ENCODE results near the gene ATP5PB.

Gene ATP5PB

DNA sequence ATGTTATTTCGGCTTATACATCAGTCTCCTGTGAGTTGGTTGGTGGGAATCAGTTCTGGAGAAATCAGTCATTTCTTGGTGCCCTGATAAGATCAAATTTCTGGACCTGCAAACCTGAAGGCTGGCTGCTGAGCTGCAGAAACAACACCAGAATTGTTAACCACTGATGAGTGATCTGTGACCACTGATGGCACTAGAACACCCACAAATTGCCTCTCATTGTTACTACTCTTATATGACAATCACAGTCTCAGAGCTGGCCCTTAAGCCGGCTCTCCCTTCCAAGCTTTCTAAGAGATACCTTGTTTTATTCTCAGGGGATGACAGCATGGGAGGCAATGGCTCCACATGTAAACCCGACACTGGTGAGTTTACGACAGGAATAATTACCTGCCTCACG is 26.4 kb downstream of the ATP5PB start:
- no peak for DNase-seq (ENCODE audit: low spot score)

DNA sequence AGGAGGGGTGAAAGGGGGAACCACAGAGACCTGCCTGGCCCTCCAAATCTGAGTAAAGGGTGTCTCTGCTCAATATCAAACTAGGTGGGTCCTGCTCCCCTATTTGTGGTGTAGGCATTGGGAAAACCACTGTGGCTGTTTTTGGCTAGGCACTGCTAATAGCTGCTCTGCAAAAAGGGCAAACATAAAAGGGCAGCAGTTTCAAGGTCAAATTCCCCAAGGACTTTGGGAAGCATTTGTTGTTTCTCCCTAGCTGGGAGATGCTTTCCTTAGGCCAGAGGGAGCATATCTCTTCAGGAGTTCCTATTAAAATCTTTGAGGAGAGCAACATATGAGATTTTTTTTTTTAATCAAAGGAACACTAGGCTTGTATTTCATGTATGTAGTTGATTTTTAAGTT is 26.9 kb downstream of the ATP5PB start:
- no peak for DNase-seq (ENCODE audit: low spot score)

DNA sequence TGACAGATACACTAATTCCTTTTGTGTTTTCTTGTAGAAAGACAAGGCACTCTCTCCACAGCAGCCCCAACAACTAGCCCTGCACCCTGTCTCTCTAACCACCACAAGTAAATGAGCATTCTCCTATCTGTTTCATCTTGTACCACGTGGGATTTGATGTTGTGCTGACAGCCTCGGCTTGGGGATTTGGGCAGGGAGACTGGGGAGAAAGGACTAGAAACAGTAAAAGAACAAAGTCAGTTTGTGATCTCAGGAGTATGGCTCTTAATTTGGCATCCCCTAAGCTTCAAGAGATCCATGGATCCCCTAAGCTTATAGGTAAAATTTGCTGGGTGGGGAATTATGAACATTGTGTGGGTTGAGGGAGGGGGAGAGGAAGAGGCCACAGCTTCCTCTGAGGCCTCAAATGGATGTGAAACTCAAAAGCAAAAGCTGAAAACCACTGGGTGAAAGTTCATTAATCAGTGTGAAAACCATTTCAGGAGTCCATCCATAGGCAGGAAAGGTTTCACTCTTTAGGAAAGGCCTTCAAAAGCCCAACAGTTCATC is 27.6 kb downstream of the ATP5PB start:
- no peak for DNase-seq (ENCODE audit: low spot score)

DNA sequence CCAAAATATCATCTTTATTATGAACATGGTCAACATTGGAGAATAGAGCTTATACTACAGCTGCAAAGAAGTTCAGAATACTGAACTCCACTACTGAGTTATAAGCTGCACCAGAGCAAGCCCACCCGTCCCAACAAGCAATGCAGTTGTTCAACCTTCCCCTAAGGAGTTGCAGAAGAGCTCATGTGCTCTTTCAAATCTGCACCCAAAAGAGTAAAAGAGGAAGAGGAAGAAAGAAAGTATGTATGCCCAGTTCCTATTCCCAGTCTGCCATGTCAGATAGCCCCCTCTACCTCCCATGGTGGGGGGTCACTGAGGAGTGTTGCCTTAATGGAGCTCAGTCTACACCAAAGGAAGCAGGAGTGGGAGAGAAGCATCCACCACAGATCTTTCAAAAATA is 31.4 kb downstream of the ATP5PB start:
- no peak for DNase-seq (ENCODE audit: low spot score)

DNA sequence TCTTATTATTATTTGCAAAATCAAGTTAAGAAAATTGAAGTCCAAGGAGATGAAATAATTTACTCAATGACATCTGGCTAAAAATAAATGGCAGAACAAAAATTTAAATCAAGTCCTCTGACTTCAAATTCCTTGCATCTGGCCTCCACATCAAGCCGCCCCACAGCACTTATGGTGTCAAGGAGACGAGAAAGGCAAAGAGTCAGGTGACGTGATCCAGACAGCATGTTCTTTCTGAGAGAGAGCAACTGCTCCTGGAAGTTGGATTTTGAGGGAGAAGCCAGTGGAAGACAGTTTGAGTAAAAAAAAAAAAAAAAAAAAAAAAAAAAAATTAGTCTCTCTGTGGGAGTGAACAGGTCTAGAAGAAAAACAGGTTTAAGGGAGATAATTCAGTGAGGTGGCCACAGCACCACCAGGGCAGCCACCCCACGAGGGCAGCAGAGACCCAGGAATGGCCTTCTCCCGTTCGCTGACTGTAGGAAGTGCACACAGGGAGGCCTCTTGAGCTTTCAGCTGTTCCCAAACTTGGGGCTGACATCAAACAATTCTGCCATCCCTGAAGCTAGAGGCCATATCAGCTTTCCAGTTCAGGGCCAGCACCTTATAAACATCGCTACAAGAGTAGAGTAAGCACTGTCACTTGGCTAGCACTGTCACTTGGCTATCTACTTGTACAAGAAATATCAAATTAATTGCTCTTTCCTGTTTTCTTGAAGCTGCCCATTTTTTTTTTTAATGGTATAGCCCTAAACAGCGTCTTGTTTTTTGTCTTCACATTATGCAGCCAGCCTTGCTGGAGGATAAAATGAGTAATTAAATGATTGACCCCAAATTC is 32.3 kb downstream of the ATP5PB start:
- peak; percentile 70 for DNase-seq (ENCODE audit: low spot score)

DNA sequence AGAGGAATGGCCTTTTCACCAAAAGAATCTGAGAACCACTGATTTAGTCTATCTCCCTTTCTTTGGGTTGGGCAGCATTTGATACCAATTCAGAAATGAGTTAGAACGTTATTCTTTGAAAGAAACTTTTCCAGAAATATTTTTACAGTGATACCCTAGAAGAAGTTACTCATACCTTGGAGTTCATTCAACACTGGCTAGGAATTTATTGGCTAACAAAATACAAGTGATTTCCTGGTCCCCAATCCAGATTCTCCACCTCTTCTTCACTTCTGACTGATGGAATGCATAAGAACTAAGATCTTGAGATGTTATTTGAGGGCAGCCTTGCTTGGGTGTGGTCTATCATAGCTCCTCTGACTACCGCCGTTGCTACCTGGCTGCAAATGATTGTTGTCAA is 33.9 kb downstream of the ATP5PB start:
- no peak for DNase-seq (ENCODE audit: low spot score)

DNA sequence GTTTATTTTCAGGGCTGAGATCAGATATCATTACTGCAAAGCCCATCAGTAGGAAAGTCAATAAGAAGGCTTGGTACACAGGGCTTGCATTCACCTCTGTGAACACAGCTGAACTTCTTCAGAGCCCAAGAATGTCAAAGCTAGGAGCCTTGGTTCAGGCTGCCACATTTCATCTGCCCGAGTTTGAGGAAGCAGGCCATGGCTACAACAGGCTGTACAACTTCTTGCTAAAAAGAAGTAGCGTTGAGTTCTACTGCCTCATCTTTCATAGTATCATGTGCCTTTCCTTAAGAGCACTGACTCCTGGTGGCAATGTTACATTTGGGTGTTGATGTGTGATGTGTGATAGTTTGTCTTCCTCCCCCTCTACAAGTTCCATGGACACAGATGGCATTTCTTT is 34.6 kb downstream of the ATP5PB start:
- no peak for DNase-seq (ENCODE audit: low spot score)

DNA sequence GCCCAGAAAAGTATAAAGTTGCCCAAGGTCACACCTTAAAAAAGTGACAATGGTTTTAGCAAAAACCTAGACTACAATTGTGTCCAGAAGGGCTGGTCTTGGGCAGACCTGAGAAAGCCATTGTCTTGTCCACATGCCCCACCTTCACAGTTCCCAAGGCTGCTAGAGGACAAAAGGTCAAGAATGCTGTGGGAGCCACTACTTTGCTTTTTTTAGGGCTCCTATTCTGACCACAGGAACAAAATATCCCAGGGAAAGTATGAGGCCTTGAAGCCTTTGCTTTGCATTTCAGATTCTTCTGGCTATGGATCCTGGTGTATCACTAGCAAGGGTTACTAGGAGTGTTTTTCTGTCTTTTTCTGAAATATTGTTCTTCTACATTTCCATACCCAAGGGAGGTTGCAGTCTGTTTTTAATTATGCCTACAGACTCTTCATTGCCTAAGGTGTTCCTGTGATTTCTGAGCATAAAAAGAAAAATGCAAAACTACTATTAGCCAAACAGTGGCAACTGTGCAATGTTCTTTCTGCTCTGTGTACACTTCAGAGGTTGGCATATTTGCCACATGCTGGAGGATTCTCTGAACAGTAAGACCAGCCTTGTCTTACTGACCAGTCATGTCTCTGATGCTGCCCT is 35.2 kb downstream of the ATP5PB start:
- DNase-seq (ENCODE audit: low spot score), result no peak

DNA sequence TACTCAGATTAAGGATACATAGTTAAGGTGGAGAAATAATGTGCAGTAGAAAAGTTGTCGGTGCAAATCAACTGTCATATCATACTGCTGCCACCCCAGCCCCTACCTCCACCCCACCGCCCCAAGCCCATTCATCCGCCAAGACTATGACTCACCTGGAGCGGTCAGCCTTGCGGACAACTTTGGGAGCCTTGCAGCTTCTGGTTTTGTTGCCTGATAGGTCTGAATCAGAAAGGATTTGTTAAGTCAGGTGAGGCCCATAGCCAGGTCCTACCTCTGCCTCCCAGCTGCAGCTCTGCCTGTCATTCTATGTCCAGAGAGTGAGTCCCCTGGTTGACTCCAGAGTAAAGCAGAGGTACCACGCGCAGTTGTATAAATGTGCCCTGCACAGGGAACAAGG is 37.2 kb downstream of the ATP5PB start:
- DNase-seq (ENCODE audit: low spot score), result no peak

DNA sequence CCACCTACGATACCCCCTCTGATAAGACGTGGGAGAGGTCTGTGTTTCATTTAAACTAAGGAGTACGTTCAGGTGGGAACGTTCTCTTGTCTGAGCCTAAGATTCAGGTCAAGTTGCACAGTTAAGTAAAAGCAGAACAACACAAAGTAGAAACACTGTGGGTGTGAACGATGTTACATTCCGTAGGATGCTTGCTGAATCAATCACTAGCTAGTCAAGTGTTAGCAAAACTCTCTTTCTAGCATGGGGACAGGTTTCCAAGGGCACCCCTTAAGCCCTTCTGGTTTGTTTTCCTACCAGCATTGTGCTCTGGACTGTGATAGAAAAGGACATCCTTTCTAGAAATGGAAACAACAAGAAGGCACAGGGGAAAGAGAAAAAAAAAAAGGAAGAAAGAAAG is 37.9 kb downstream of the ATP5PB start:
- no peak for DNase-seq (ENCODE audit: low spot score)

DNA sequence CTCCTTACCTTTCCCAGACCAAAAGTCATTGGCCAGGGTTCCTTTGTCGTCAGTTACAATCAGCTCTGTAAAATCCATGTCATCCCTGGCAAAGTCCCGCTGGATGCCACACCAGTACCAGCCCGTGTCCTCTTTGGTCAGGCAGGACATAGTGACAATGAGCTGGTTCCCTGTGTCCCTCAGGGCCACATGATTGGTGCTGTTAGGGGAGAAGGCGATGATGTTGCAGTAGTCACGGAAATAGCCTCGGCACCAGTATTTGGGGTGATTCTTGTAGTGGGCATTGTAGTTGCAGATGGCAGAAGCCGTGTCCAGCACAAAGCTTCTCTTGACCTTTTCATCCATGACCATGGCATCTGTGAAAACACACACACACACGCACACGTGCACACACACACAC is 39.4 kb downstream of the ATP5PB start:
- no peak for DNase-seq (ENCODE audit: low spot score)

DNA sequence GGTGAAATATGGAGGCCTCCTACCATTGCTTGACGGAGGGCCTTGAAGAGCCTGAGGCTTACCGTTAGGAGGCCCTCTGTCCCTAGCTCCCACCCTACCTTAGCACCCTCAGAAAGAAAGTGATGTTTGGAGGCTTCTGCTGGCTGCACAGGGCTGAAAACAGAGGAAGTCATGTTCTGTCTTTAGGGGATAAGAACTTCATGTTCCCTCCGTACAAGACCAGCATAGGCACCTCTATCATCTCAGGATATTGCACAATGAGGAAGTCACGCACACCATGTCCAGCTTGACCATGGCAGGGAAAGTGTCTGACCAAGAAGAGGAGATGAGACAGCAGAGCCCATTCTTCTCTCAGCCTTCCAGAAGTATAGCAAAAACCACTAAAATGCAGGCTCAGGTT is 40.3 kb downstream of the ATP5PB start:
- no peak for DNase-seq (ENCODE audit: low spot score)

DNA sequence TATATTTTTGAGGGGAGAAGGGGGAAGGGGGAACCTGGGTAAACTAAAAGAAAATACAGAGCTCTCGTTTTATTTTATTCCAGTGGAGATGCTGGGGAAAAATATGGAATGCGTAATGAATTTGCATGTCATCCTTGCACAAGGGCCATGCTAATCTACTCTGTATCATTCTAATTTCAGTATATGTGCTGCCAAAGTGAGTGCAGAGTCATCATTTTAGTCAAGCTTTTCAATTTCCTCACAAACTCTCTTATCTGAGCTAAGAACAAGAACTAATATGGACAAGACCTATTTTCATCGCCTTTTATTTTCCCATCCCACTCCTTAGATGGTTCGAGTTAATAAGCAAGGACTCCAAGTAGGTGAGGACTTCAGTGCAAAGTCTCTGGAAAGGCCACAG is 41.0 kb downstream of the ATP5PB start:
- no peak for DNase-seq (ENCODE audit: low spot score)

DNA sequence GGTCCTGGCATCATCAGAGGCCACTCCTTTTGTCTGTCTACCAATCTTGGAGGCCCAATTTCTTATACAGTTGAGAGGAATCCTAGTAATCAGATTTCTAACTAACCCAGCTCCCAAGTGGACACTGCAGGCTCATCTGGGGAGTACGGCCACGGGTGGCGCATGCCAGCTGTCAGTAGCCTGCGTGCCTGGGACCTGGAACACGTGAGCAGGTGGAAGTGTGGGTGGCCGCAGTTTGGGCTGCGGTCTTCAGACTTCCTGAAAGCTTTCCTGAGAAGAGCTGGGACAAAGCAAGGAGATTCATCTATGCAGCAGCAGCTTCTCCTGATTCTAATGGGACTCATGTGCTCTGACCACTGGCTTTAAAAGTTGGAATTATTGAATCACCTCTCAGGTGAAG is 41.8 kb downstream of the ATP5PB start:
- no peak for DNase-seq (ENCODE audit: low spot score)

DNA sequence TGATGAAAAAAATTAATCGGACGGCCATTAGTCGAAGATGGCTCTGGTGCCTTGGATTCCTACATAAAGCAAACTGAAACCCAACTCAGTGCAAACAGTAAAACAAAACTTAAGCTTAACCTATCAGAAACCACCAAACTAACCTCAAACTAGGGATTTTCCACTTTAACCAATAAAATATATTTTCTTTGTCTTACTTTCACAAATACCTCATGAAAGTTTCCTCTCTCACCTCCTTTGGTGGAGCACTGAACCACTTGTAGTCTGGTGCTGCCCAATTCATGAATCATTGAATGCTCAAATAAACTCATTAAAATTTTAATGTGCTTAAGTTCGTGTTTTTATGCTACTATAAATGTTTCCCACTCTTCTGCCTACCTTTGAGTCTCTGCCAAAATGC is 47.1 kb downstream of the ATP5PB start:
- DNase-seq (ENCODE audit: low spot score), result no peak

DNA sequence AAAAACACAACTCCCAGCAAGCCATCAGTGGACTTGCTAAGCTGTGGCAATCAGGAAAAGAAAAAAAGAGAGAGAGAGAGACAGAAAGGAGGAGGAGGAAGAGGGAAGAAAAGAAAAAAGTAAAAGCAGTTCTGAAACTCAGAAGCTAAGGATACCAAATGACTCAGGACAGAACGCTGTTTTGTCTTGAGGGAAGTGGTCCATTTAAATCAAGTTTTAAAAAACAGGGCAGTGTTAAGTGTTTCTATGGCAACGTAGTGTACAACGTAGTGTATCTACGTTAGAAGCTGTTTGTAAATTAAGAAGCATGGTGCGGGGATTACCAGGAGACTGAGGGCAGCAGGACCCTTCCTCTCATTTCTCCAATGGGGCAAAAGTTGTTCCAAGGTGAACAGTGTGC is 48.3 kb downstream of the ATP5PB start:
- no peak for DNase-seq (ENCODE audit: low spot score)

DNA sequence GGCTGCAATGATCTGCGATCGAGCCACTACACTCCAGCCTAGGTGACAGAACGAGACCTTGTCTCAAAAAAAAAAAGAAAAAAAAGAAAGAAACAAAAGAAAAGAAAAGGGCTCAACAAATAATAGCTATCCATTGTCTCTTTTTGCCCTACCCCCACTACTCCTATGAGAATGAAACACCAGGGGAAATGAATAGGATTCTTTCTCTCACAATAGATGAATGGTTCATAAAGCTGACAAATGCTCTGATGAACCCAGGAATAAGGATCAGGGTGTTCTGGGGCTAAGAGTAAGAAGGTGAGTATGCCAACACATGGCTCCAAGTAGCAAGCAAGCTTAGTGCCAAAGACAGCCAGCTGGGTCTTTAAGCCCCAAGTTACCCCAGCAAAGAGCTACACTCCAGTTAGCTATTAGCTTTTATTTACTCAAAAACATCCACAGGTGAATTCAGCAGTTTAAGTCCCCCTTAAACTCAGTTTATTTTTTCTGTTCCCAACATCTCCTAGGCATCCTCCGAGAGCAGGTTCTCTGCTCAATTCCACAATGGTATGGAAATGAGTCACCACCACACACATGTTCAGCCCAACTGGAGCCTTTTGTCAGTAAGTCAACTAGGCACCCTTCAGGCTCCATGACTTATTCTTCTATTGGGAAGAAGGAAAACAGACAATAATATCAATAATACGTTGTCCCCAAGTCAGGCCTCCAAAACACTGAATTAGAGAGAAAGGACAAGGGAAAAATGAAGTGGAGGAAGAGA is 49.9 kb downstream of the ATP5PB start:
- no peak for DNase-seq (ENCODE audit: low spot score)

DNA sequence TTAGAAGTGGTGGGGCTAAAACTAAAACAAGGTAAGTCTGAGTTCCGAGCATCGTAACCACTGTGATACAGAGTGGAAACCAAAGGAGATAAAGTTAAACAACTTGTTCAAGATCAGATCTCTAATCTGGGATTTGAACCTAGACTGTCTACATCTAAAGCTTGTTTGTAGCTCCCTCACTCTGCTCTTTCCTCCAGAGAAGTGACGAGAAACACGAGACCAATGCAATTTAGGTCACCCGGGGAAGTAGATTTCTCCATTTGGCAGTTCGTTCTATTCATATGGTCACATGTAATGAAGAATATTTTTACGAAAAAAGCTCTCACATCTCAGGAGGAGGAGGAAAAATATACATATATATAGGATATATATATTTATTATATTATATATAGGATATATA is 52.4 kb downstream of the ATP5PB start:
- no peak for DNase-seq (ENCODE audit: low spot score)

DNA sequence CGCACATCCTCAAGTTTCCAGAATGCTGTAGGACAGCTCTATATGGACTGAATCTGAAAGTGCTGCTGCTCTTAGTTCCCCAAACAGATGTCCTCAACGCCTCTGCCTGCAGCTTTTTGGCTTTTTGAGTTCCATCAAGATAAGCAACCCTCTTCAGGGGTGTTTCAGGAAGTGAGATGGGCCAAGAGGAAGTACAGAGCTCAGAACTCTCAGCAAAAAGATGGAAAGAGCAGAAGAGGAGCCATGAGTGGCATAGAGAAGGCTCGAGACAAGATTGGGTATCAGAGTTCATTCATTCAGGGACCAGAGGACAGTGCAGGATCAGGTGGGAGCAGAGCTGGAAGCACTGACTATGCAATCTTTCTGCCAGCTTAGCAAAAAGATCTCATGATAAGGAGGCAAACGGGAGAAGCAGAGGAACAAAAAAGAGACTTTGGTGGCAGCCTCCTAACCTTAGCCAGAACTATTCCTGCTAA is 54.4 kb downstream of the ATP5PB start, which contains the start of the genes ADORA3 and TMIGD3:
Gene ADORA3, minus strand, starts transcription at position 49 of the 476 bp plus-strand sequence. CDS start 279 bp downstream, outside the sequence.
Gene TMIGD3, minus strand, starts transcription at position 49 of the 476 bp plus-strand sequence. CDS start 279 bp downstream, outside the sequence.
- DNase-seq (ENCODE audit: low spot score), result no peak

DNA sequence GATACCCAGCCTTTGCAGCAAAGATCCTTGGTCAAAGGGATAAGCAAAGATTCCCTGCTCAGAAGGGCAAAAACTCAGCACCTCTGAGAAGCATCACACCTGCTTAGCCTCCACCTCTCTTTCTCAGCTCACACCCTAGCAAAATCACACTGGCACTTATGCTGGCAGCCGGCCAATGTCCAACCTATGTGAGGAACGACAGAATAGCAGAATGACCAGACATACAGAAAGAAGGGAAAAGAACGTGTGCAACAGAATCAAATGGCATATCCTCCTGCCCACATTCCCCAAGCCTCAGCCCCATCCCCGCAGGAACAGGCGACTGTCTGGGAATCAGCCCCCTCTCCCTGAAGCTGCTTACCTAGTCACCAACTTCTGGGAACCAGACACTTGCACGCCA is 54.8 kb downstream of the ATP5PB start:
- DNase-seq (ENCODE audit: low spot score), result no peak

DNA sequence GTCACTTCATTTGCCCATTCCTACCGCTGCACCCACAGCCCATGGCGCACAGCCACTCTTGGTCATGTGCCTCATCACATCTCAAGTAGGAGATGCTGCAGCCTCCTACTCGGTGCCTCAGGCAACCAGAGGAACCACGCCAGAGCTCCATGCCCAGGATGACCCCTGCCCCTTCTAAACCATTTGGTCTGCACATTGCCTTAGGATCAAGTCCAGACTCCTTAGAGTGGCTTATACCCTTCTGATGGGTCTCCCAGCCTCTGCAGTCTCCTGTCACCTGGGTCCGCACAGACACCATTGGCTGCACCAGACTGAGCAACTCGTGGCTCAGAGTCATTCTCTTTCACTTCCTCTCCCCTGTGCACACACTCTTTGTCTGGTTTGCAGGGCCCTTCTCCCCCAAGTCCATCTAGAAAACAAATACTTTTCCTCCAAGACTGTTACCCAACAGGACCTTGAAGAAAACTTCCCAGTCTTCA is 56.4 kb downstream of the ATP5PB start:
- no peak for DNase-seq (ENCODE audit: low spot score)

DNA sequence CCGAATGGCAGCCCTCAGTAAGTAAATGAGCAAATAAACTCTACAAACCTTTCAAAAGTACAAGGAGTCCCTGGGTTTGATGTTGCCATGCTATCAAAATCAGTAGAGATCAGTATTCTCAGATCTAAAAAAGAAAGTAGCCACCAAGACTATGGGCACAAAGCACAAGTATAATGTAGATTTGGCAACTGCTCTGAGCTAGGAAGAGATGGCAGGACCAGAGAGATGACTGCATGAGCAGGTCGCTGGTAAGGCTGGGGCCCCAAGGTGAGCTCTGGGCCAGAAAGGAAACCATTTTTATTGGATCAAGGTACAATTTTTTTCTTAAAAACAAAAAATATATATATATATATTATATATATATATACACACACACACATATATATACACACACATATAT is 57.3 kb downstream of the ATP5PB start:
- DNase-seq (ENCODE audit: low spot score), result no peak

Measured in hepatic stellate cell (primary cell).